Gastroesophageal sphincter (tissue), 3 donors: Measurements from ENCODE around the gene CCT7.

ENCODE experiments used
- CTCF ChIP-seq, 4 experiments: fragments of 200-600 bp in 2 of 4; fragments of 450-650 bp in 2 of 4; sonication (generic) in 1 of 4; IDR thresholded peaks; one replicate each; pipeline ENCODE4 v1.5.1; 2017 to 2019; ENCODE audit warnings: antibody characterized with exemption in 4 of 4, mild to moderate bottlenecking in 2 of 4, moderate library complexity in 2 of 4
- EP300 ChIP-seq: sonication (generic); formaldehyde crosslinking; IDR thresholded peaks from one replicate; pipeline ENCODE4 v1.6.1; 2017; ENCODE audit warnings: antibody characterized with exemption, mild to moderate bottlenecking
- POLR2A ChIP-seq, 2 donors: fragments of 450-650 bp; IDR thresholded peaks; one replicate each; pipeline ENCODE4 v1.6.1; 2017; ENCODE audit warnings: antibody characterized with exemption in 2 of 2, mild to moderate bottlenecking in 2 of 2, moderate library complexity in 1 of 2
- POLR2AphosphoS5 ChIP-seq: sonication (generic); formaldehyde crosslinking; IDR thresholded peaks from one replicate; pipeline ENCODE4 v1.6.1; 2017; ENCODE audit warnings: antibody characterized with exemption

- no peak for TF ChIP-seq CTCF (IDR thresholded peaks at IDR 0.05)
- no peak for TF ChIP-seq POLR2A (IDR thresholded peaks at IDR 0.05)
- TF ChIP-seq POLR2AphosphoS5 = no peak
- no peak for TF ChIP-seq EP300
These were observed 30.9 kb upstream of the CCT7 start for GRCh38 chr2:73203055-73203681.
